HEK293T (cell line): Measurements from ENCODE around the gene CDV3.

Experiments used
- BHLHE40 ChIP-seq: fragments of 450-650 bp; IDR thresholded peaks from 2 replicates; pipeline ENCODE4 v1.6.1; 2016; ENCODE audit warnings: mild to moderate bottlenecking, moderate library complexity, borderline replicate concordance
- ELF4 ChIP-seq: fragments of 450-650 bp; IDR thresholded peaks from 2 replicates; pipeline ENCODE4 v1.6.1; 2017; ENCODE audit warnings: antibody characterized with exemption
- FOXA1 ChIP-seq: fragments of 450-650 bp; IDR thresholded peaks from 2 replicates; pipeline ENCODE4 v1.6.1; 2016; ENCODE audit warnings: mild to moderate bottlenecking
- FOXM1 ChIP-seq: fragments of 450-650 bp; IDR thresholded peaks from 2 replicates; pipeline ENCODE4 v1.6.1; 2017; ENCODE audit warnings: mild to moderate bottlenecking, borderline replicate concordance
- LEF1 ChIP-seq: fragments of 450-650 bp; IDR thresholded peaks from 2 replicates; pipeline ENCODE4 v1.6.1; 2017; ENCODE audit warnings: mild to moderate bottlenecking, borderline replicate concordance
- SUZ12 ChIP-seq: fragments of 450-650 bp; IDR thresholded peaks from 2 replicates; pipeline ENCODE4 v1.6.1; 2016; ENCODE audit warnings: mild to moderate bottlenecking

DNA sequence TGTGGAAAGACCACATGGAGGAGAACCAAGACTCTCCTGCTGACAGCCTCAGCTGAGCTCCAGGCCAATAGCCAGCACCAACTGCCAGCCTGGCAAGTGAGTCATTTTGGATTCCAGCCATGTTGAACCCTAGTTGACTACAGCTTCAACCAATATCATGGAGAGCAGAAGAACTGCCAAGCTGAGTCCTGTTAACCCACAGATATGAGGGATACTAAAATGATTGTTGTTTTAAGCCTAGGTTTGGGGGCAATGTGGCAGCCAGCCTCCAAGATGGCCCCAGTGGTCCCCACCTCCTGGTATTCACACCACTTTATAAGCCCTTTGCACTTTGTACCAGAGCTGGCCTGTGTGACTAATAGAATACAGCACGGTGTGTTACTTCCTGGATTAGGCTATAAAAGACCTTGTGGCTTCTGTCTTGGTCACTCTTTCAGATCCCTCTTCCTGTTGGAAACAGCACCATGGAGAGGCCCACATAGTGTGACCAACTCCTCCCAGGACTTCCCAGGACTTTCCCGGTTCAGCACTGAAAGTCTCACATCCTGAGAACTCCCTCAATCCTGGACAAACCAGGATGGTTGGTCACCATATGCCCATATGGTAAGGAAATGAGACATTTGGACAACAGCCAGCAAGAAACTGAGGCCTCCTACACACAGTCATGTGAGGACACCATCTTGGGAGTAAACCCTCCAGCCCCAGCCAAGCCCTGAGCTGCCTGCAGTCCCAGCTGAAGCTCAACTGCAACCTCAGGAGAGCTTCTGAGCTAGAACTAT lies 32.4 kb upstream of the CDV3 start:
- TF ChIP-seq SUZ12 (no peak), FOXA1 (no peak), LEF1 (no peak), FOXM1 (no peak), BHLHE40 (no peak), ELF4 (no peak)
